ENCODE results near the gene SVOP. TPM values are rescaled to one million over a fixed set of nuclear protein-coding genes. Genes with fewer than 3 reads are reported as not detected.

Gene SVOP
- total RNA-seq, 4 donors from 2014 or later = 0.18 to 1.2 TPM; not detected in 2

DNA sequence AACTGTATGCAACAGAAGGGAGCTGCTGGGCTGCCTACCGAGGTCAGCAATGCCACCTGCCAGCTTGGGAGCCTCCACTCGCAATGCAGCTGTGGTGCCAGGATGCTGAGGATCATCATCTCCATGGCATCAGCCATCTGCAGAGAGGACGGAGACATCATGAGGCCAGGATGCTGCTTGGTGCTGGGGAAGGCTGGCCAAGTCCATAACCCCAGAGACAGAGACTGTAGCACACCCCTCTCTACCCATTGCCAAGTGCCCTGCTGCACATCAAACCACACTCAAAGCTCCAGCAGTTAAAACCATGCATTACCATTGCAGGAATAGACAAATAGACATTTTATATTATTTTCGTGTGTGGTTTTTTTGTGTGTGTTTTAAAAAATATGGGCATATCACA is 43.5 kb downstream of the SVOP start:
- Histone ChIP-seq H3K9me3 (no peaks in the 10 kb centered on the region), H3K36me3 (no peaks in the 10 kb centered on the region), H3K27ac (no peak overlapping the region), H3K27me3 (no peaks in the 10 kb centered on the region), H3K4me1 (no peaks in the 10 kb centered on the region), H3K4me3 (no peak overlapping the region)
- TF ChIP-seq, protein P1, sequence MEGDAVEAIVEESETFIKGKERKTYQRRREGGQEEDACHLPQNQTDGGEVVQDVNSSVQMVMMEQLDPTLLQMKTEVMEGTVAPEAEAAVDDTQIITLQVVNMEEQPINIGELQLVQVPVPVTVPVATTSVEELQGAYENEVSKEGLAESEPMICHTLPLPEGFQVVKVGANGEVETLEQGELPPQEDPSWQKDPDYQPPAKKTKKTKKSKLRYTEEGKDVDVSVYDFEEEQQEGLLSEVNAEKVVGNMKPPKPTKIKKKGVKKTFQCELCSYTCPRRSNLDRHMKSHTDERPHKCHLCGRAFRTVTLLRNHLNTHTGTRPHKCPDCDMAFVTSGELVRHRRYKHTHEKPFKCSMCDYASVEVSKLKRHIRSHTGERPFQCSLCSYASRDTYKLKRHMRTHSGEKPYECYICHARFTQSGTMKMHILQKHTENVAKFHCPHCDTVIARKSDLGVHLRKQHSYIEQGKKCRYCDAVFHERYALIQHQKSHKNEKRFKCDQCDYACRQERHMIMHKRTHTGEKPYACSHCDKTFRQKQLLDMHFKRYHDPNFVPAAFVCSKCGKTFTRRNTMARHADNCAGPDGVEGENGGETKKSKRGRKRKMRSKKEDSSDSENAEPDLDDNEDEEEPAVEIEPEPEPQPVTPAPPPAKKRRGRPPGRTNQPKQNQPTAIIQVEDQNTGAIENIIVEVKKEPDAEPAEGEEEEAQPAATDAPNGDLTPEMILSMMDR (IDR thresholded peaks at IDR 0.05) = no peak
- no peak for TF ChIP-seq POLR2A (IDR thresholded peaks at IDR 0.05)
- no peak for DNase-seq

DNA sequence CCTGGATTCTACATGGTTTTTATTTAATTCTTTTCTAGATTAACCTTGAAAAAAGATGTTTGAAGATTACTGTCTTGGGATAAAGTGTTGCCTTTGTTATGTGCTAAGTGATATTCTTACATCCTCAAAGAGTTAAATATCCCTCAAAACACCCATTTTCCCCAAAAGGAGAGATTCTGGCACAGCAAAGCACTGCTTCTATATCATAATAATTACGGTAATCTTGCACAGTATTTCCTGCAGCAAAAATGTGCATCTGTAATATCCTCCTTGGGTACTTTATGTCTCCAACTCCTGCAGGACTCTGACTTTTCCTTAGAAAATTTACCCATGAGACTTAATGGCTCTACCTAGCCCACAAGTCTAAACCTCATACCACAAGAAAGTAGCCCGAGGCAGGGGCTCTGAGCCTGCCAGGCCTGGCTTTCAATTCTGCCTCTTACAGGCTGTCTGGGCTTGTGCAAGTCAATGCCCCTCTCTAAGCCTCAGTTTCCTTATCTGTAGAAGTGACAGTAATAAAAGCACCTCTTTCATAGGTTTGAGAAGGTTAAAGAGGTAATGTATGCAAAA is 45.8 kb downstream of the SVOP start:
- Histone ChIP-seq H3K27ac (no peak overlapping the region), H3K27me3 (no peaks in the 10 kb centered on the region), H3K9me3 (no peaks in the 10 kb centered on the region), H3K4me3 (no peak overlapping the region), H3K36me3 (no peaks in the 10 kb centered on the region), H3K4me1 (no peaks in the 10 kb centered on the region)
- no peak for DNase-seq
- no peak for TF ChIP-seq POLR2A (IDR thresholded peaks at IDR 0.05)
- TF ChIP-seq, protein P1 (IDR thresholded peaks at IDR 0.05) = no peak

DNA sequence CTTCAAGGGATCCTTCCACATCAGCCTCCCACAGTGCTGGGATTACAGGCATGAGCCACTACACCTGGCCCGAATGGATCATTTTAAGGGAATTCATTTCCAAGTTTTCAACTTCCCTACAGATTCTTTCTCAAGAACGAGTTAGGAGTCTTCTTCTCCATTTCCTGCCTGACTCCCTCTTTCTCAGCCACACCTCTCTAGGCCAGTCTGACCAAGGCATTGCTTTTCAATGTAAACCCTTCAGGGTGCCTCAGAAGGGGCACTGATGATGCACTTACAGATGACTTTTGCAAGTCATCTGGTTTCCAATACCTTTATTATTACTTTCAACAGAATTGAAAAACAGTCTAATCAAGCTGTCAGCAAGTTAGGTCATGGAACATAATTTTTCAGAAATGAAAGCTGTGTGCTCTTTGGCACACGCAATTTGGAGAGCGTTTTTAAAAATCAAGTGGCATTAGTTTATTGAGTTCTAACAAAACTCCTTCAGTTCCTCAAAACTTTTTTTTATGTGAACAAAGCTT is 47.2 kb downstream of the SVOP start:
- Histone ChIP-seq H3K4me1 (no peaks in the 10 kb centered on the region), H3K36me3 (no peaks in the 10 kb centered on the region), H3K9me3 (no peaks in the 10 kb centered on the region), H3K27ac (no peak overlapping the region), H3K27me3 (no peaks in the 10 kb centered on the region), H3K4me3 (no peak overlapping the region)
- no peak for TF ChIP-seq POLR2A (IDR thresholded peaks at IDR 0.05)
- TF ChIP-seq, protein P1 (IDR thresholded peaks at IDR 0.05) = no peak
- no peak for DNase-seq

DNA sequence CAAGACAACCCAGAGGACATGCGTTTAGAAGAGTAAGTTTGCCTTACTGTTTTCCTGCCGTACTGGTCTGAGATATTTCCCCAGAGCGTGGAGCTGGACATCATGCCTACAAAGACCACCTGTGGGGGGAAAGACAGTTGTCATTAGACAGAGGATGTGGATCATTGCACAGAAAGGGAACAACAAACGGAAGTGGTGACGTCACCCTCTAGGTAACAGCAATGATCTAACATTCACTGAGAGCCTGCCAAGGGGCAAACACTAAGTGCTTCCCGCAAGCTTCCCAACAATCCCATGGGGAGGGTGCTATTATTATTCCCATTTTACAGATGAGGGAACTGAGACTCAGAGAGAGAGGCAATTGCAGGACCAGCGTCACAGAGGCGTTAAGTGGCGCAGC is 48.5 kb downstream of the SVOP start:
- TF ChIP-seq POLR2A (IDR thresholded peaks at IDR 0.05) = no peak
- TF ChIP-seq, protein P1 (IDR thresholded peaks at IDR 0.05) = no peak
- Histone ChIP-seq H3K27me3 (no peaks in the 10 kb centered on the region), H3K27ac (no peak overlapping the region), H3K4me3 (no peak overlapping the region), H3K9me3 (no peaks in the 10 kb centered on the region), H3K4me1 (no peaks in the 10 kb centered on the region), H3K36me3 (no peaks in the 10 kb centered on the region)
- DNase-seq = no peak

DNA sequence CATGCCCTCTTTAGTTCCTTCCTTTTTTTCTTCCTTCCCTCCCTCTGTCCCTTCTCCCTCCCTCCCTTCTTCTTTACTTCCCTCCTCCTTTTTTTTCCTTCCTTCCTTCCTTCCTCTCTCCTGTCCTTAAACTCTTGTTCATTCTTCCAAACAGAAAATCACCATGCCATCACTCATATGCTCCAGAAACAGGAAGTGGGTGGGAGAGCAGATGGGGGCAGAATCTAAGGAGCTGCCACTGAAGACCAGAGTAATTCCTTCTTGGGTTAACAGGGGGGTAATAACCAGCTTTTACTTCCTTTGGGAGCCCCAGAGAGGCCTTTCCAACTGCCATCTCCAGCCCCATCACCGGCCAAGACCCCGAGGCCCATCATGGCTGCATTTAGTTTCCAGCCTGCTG is 51.2 kb downstream of the SVOP start:
- H3K27me3 ChIP-seq = no peaks in the 10 kb centered on the region
- no peaks in the 10 kb centered on the region for H3K9me3 ChIP-seq
- TF ChIP-seq, protein P1 (IDR thresholded peaks at IDR 0.05) = no peak
- TF ChIP-seq POLR2A (IDR thresholded peaks at IDR 0.05) = no peak
- no peak for DNase-seq
- no peaks in the 10 kb centered on the region for H3K4me1 ChIP-seq
- H3K36me3 ChIP-seq = no peaks in the 10 kb centered on the region
- H3K27ac ChIP-seq = no peak overlapping the region
- no peak overlapping the region for H3K4me3 ChIP-seq

Data from Peyer's patch (tissue), 4 donors.